Peyer's patch (tissue), 4 donors: Measurements from ENCODE around the gene KIF21A.

Experiments
- CTCF ChIP-seq, 6 experiments: fragments of 450-650 bp in 4 of 6; fragments of 200-600 bp in 2 of 6; sonication (generic) in 1 of 6; IDR thresholded peaks; one replicate each; pipeline ENCODE4 v1.5.1; 2017 to 2019; ENCODE audit warnings: antibody characterized with exemption in 6 of 6, mild to moderate bottlenecking in 3 of 6, moderate library complexity in 1 of 6
- POLR2A ChIP-seq, 2 donors: fragments of 450-650 bp; IDR thresholded peaks; one replicate each; pipeline ENCODE4 v1.5.1; 2017; ENCODE audit warnings: antibody characterized with exemption in 2 of 2, mild to moderate bottlenecking in 2 of 2, moderate library complexity in 2 of 2

- TF ChIP-seq POLR2A (IDR thresholded peaks at IDR 0.05) (no peak), CTCF (IDR thresholded peaks at IDR 0.05) (no peak)
These were observed 53.3 kb downstream of the KIF21A start for GRCh38 chr12:39389399-39390150.
